Activated CD8-positive, alpha-beta memory T cell treated with anti-CD3 and anti-CD28 coated beads for 4 hours (primary cell): ENCODE data around the gene LBX2.
"Not testable (repeated sequence)": the region's sequence is repeated elsewhere in the genome, so short reads cannot be mapped to it uniquely, and the experiment has no call there.

Source experiments
- DNase-seq, 2 donors: peaks; one replicate each; pipeline ENCODE4 v3.0.0-alpha.2; 2020; ENCODE audit warnings: low read depth in 2 of 2

LBX2 gene

DNA sequence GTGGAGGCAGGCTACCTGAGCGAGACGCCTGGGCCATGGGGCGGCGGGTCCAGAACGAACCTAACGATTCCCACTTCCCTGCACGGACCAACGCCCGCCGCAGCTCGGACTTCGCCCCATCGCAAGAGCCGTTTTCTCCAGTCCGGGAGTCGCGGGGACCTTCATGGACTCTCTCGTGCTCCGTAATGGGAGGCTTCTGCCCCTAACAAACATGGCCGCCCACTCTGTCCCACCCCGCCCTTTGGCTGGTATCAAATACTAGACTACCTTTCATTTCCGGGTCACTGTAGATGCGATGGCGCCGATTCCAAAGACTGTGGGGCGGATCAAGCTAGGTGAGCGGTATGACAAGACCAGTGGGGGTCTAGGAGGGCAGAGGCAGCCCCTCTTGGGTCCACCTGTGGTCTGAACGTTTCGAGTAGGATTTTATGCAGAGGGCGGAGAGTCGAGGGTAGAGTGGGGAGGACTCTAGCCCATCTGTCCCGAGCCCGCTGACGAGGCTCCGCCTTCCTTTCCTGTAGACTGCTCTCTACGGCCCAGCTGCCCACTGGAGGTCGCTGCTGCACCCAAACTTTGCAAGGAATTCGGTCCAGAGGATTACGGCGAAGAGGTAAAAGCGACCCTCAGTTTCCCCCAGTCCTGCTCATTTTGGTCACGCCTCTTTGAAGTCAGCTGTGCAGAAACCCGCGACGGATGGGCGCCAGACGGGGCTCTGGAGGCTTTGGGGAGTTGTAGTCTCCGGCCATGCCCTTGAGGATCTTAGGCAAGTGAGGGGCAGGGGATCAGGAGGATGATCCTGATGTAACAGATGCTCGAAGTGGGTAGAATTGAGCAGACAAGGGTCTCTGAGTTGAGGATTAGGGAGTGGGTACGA is 16.4 kb downstream of the LBX2 start, which contains the start of the genes CCDC142 and TTC31:
TSS of gene CCDC142 (minus strand) at position 198 of the 874 bp plus-strand sequence. CDS start at position 37, 161 bp downstream.
TSS of gene TTC31 (plus strand) at position 281 of the 874 bp plus-strand sequence. CDS start at position 296, 15 bp downstream.
- peak; percentile 85 to 90 for DNase-seq

GRCh38 chr2:74481961-74482800 is 17.2 kb downstream of the LBX2 start:
- no peak for DNase-seq

- no peak for DNase-seq
Observed at GRCh38 chr2:74481431-74481830, 18.0 kb downstream of the LBX2 start.

DNA sequence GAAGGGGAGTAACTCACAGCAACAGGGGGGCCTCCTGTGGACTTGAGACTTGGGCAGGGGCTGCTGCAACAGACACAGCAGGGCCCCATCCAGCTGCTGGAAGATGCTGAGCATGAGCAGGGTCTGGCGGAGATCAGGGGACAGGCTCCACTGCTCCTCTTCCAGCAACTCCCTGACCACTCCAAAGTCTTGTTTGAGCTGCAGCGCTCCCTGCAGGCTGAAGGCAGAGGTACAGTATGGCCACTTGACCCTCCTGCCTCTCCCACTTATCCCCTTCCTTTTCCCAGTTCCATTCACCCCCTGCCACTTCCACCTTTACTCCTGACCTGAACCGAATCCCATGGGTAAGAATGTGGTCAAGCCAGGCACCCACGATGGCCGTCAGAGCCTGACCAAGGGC is 24.5 kb downstream of the LBX2 start:
- DNase-seq: no peak

- no peak for DNase-seq
Observed at GRCh38 chr2:74474481-74474880, 24.9 kb downstream of the LBX2 start.

DNA sequence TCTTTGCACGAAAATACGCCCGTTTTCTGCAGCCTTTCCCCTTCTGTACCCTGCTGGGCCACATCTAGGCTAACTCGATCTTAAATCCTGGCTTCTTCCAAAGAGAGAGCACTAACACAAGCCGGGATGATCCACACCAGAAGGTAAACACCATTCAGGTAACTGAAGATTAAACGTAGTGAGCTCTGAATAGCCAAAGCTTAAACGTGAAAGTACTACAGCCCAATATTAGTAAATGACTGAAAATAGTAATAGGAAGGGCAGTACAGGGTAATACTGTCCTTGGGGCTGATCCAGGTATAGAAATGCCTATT is 26.5 kb downstream of the LBX2 start:
- DNase-seq: no peak

DNA sequence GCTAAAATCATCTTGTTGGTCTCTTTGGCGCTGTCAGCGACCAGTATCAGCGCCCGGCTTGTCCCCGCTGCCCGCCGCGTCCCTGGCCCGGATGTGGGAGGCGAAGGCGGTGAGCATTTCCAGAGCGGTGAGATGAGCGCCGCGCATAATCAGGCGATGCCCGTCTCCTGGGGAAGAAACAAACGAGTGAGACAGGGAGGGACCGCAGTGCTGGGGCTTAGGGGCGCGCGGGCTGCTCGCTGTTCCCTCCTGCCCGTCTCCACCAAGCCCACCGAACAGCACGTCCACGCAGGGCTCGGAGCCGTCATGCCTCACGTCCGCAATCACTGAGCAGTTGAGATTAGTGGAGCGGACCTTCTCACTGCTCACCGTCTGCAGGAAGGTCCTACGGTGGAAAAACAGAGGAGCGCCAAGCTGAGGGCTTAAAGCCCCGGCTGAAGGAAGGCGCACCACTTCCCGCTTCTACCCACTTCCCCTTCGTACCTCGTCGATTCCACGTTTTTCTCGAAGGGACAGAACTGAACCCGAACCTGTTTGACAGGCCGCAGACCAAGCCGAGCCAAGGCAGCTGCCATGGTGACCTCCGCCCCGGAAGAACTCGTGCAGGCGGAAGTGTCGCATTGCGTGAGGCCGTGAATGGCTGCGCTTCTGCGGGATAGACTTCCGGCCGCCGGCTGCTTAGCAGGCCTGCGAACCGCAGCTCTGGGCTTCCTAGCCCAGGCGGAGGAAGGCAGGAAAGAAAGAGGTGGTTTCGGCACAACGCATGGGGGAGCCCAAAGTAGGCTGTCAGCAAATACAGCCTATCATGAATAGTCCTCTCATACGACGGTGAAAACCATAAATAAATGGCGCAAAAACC is 27.1 kb downstream of the LBX2 start, which contains the start of gene MRPL53:
TSS of gene MRPL53 (minus strand) at position 595 of the 859 bp plus-strand sequence. CDS start at position 575, 20 bp downstream.
- DNase-seq: peak; percentile 89 to 91

DNA sequence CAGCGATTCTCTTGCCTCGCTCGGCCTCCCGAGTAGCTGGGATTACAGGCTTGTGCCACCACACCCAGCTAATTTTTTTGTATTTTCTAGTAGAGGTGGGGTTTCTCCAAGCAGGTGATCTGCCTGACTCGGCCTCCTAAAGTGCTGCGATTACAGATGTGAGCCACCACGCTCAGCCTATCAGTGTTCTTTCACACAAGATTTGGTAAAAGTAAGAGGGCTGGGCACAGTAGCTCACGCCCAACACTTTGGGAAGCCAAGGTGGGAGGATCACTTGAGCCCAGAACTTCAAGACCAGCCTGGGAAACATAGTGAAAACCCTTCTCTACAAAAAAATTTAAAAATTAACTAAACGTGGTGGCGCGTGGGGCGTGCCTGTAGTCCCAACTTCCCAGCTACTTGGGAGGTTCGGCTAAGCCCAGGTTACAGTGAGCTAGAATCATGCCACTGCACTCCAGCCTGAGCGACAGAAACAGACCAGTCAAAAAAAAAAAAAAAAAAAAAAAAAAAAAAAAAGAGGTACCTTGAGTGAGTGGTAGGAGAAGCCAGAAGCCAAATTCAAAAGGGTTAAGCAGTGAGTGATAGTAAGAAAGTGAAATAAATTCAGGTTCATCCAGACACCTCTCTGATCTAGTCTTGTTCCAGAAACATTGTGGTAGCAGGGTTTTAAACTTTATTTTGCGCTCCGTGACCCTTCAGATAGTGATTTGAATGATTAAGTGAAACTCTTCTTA is 27.9 kb downstream of the LBX2 start:
- no peak for DNase-seq

- not testable (repeated sequence) for DNase-seq
Observed at GRCh38 chr2:74470742-74471141, 28.7 kb downstream of the LBX2 start.

- DNase-seq: no peak
Observed at GRCh38 chr2:74464406-74464805, 35.0 kb downstream of the LBX2 start.

- no peak for DNase-seq
Observed at GRCh38 chr2:74462786-74463105, 36.7 kb downstream of the LBX2 start.

GRCh38 chr2:74462054-74462785 is 37.2 kb downstream of the LBX2 start:
- no peak for DNase-seq

- no peak for DNase-seq
Observed at GRCh38 chr2:74461187-74462053, 38.0 kb downstream of the LBX2 start.

DNA sequence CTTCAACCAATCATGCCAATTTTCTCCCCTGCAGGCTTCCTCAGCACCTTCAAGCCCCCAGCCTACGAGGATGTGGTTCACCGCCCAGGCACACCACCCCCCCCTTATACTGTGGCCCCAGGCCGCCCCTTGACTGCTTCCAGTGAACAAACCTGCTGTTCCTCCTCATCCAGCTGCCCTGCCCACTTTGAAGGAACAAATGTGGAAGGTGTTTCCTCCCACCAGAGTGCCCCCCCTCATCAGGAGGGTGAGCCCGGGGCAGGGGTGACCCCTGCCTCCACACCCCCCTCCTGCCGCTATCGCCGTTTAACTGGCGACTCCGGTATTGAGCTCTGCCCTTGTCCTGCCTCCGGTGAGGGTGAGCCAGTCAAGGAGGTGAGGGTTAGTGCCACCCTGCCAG is 39.2 kb downstream of the LBX2 start:
- not testable (repeated sequence) for DNase-seq

DNA sequence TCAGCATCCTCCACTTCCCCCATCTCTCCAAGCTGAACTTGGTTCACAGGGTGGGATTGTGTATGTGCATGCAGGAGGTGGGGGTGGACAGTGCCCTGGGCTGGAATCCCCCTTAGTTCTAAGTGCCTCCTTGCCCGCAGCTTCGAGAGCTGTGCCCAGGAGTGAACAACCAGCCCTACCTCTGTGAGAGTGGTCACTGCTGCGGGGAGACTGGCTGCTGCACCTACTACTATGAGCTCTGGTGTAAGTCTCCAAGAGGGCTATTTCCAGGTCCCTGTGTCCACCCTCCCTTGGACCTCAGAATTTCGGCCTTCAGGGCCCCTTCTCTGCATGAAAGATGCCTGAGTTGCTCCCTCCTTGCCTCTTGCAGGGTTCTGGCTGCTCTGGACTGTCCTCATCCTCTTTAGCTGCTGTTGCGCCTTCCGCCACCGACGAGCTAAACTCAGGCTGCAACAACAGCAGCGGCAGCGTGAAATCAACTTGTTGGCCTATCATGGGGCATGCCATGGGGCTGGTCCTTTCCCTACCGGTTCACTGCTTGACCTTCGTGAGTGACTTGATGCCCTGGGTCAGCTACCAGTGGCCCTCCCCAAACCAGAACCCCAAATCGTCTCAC is 39.8 kb downstream of the LBX2 start:
- DNase-seq: not testable (repeated sequence)

- no peak for DNase-seq
Observed at GRCh38 chr2:74458938-74459363, 40.5 kb downstream of the LBX2 start.

DNA sequence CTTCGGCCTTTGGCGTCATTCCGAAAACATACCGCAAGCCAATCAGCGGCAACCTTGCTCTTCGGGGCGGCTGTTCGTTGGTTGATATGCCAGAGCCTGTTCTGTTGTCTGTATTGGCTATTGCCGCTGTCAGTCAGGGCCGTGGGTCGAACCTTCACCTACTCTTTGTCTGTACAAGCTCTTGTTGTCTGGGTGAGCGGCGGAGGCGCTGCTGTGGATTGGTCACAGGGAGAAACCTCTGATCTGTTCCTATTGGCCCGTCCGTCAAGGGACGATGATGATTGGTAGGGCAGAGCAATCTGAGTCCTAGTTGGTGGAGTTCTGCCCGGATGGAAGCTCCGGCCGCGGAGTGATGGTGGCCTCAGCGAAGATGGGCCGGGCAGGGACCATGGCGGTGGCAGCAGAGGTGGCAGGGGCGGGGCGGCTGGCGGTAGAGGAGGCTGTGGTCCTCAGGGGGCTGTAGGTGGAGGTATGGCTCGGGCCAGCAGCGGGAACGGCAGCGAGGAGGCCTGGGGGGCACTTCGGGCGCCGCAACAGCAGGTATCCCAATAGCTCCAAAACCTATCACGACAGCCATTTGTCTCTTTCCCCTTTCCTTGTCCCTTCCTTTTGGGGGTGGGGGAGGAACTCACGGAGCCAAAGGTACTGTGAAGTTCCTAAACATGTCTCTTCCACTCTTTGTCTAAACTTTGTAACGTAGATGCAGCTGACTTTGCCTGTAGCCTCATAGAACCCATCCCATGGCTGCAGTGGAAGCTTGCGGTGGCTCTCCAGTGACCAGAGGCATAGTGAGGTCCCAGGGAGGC is 41.1 kb downstream of the LBX2 start, which contains the start of gene WBP1:
TSS of gene WBP1 (plus strand) at position 307 of the 806 bp plus-strand sequence. CDS start at position 472, 165 bp downstream.
- peak; percentile 97 to 99 for DNase-seq
